Rectal smooth muscle tissue (tissue), 1 donor: ENCODE data around the gene DNAJC5G.
"Not testable (repeated sequence)": the region's sequence is repeated elsewhere in the genome, so short reads cannot be mapped to it uniquely, and the experiment has no call there.

Experiments
- H3K27ac ChIP-seq: one replicate; pipeline ENCODE4 v1.7.0; 2013; ENCODE audit warnings: low read depth, low read length, inconsistent platforms
- H3K27me3 ChIP-seq: one replicate; pipeline ENCODE4 v1.7.0; 2013; ENCODE audit warnings: low read length; ENCODE audit not compliant: control insufficient read depth, insufficient read depth
- H3K36me3 ChIP-seq: one replicate; pipeline ENCODE4 v1.7.0; 2013; ENCODE audit warnings: low read length; ENCODE audit not compliant: control insufficient read depth, insufficient read depth
- H3K4me1 ChIP-seq: one replicate; pipeline ENCODE4 v1.7.0; 2013; ENCODE audit warnings: low read length; ENCODE audit not compliant: control insufficient read depth, insufficient read depth
- H3K4me3 ChIP-seq: one replicate; pipeline ENCODE4 v1.7.0; 2013; ENCODE audit warnings: low read length
- H3K9ac ChIP-seq: one replicate; pipeline ENCODE4 v1.7.0; 2013; ENCODE audit warnings: low read length

Gene DNAJC5G

DNA sequence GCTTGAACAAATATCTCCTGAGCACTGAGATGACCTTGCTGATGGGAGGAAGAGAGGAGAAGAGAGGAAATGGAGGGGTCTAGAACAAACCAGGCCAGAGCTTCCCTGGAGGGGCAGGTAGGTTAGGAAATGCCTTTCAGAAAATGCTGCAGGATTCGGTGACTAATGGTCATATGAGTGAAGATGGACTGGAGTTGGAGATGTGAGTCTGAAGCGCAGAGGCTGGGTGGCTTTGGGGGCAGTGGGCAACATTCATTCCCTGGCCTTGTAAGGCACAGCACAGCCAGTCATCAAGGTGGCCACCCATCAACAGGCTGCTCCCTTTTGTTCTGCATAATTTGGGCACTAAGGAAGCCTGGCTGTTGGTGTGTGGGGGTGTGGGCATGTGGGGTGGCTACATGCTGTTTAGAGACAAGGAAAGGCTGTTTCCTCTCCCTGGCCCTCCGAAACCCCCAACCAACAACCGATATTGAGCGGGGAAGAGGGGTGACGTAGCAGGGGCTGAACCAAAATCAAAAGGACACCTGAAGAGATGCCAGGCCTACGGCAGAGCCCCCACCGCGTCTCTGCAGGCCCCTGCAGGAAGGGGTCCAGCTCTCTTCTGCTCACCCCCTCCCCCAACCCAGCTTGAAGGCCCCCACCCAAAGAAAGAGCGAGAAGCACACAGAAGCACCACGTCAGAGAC lies 13.8 kb upstream of the DNAJC5G start:
- H3K27ac ChIP-seq = no peak overlapping the region
- H3K4me1 ChIP-seq = no peaks in the 10 kb centered on the region
- H3K27me3 ChIP-seq = peaks cover 47% of the 10 kb centered on the region
- no peak overlapping the region for H3K4me3 ChIP-seq
- H3K36me3 ChIP-seq = no peaks in the 10 kb centered on the region
- no peak overlapping the region for H3K9ac ChIP-seq

DNA sequence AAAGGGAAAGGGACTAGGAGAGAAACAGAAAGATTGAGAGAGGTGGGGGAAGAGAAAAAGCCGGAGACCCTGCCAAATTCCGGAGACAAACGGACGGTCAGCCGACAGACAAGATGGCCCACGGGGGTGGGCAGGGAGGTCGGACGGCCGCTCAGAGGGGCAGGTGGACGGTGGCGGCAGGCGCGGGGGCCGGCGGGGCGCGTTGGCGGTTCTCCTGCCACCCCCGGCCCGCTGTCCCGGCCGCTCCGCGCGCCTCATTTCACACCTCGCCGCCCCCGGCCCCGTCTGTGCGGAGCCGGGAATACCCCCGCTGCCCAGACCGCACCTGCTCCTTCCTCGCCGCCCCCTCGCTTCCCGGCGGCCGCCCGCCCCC lies 13.3 kb upstream of the DNAJC5G start:
- peaks cover 47% of the 10 kb centered on the region for H3K27me3 ChIP-seq
- no peaks in the 10 kb centered on the region for H3K4me1 ChIP-seq
- H3K4me3 ChIP-seq = no peak overlapping the region
- H3K36me3 ChIP-seq = no peaks in the 10 kb centered on the region
- no peak overlapping the region for H3K27ac ChIP-seq
- no peak overlapping the region for H3K9ac ChIP-seq

DNA sequence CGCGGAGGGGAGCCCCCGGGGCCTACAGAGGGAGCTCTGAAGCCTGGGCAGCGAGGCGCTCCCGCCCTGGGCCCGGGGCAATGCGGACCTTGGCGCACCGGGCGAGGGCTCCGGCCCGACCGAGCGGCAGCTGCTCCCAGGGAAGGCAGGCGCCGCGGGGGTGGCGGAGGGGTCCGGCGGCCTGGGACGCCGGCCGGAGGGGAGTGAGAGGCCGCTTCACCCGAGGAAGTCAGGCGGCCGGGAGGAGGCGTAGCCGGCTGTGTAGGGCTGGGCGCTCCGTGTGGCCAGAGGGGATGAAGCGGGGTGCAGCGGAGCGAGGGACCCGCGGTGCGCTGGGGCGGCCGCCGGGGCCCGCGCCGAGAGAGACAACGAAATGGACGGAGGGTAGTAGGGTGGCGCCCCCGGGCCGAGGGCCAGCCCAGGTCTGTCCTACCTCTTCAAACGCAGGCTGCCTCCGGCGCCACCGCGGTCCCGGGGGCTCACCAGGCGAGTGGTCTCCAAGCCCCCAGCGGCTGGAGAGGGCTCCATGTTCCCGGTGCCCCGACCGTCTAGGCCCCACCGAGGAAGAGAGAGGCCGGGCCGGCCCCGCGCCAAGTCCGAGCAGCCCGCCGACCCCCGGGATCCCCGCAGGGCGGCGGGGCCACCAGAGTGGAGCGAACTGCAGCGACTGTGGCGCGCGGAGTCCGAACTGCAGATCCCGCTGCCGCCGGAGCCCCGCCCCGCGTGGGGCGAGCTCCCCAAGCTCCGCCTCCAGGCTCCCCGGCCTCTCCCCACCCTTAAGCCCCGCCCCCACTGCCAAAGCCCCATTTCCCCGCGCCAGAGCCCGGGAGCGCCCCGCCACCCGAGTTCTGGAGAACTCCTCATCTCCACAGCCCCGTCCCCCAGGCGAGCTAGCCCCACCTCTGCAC lies 12.6 kb upstream of the DNAJC5G start, which contains the start of gene SLC30A3:
SLC30A3 (minus strand) TSS at position 669 of the 908 bp plus-strand sequence; CDS start at position 528, 141 bp downstream.
- peak within 1 kb of the TSS; percentile 54 for H3K4me3 ChIP-seq
- H3K4me1 ChIP-seq = no peaks in the 10 kb centered on the region
- H3K9ac ChIP-seq = no peak within 1 kb of the TSS
- no peak within 1 kb of the TSS for H3K27ac ChIP-seq
- no peaks in the 10 kb centered on the region for H3K36me3 ChIP-seq
- H3K27me3 ChIP-seq = peaks cover 43% of the 10 kb centered on the region

DNA sequence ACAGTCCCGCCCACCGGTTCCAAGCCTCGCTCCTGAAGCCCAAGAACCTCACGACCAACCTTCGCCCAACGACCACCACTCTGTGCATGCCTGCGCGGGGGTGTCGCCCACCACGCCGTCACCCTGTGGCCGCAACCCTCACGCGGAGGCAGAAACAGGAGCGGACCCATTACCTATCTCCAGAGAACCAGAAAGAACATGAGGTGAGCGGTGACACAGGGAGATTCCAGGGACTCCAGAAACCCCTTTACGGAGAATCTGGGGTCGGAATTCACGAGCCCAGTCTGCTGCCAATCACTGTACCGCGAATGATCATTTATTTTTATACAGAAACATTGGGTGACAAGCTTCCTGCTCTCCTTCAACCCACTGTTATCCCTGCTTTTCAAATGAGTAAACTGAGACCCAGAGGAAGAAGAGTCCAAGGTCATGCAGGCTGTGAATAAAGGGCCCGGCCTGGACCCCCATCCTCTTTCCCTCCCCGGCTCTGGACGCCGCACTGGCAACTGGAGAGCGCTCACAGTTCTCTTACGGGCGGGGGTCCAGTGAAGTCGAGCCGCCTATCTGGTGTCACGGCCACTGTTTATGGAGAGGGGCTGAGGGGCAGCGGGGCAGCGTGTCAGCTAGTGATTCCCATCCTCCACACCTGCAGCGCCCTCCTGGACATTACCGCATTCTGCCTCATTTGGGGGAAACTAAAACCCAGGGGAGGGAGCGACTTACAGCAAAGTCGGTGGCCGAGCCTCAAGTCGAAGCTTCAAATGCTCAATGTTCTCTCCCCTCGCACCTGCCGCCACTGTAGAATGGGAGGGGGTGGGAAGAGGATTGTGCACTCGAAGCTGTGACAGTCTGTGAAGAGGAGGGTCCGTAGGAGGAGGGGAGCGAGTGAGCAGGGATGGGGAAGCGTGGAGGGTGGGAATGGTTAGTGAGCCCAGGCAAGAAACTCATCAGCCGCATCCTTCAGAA lies 11.7 kb upstream of the DNAJC5G start:
- H3K9ac ChIP-seq = no peak overlapping the region
- no peaks in the 10 kb centered on the region for H3K36me3 ChIP-seq
- H3K27ac ChIP-seq = no peak overlapping the region
- peak overlapping the region; percentile 54 for H3K4me3 ChIP-seq
- H3K27me3 ChIP-seq = peaks cover 40% of the 10 kb centered on the region
- no peaks in the 10 kb centered on the region for H3K4me1 ChIP-seq

DNA sequence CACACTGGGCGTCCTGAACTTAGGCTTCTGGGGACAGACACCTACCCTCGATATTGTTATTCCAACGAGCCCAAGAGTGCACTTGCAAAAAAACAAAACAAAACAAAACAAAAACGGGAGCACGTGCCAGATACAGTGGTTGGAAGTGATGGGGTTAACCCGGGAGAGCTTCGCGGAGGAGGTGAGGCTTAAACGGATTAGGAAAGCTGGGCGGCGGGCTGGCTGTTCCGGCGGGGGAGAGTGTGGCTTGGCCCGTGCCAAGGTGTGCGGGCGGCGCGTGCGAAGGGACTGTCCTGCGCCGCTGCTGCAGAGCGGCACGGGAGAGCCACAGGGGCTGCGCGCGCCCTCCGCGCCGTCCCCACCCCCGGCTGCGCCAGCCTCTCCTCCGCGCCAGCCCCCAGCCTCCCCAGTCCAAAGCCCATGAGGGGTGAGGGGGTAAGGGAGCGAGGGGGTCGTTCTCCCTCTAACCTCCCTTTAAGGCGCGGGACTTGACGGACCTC lies 10.9 kb upstream of the DNAJC5G start:
- H3K4me3 ChIP-seq = peak overlapping the region; percentile 43
- H3K27me3 ChIP-seq = peaks cover 38% of the 10 kb centered on the region
- no peaks in the 10 kb centered on the region for H3K36me3 ChIP-seq
- H3K9ac ChIP-seq = no peak overlapping the region
- no peaks in the 10 kb centered on the region for H3K4me1 ChIP-seq
- H3K27ac ChIP-seq = no peak overlapping the region

DNA sequence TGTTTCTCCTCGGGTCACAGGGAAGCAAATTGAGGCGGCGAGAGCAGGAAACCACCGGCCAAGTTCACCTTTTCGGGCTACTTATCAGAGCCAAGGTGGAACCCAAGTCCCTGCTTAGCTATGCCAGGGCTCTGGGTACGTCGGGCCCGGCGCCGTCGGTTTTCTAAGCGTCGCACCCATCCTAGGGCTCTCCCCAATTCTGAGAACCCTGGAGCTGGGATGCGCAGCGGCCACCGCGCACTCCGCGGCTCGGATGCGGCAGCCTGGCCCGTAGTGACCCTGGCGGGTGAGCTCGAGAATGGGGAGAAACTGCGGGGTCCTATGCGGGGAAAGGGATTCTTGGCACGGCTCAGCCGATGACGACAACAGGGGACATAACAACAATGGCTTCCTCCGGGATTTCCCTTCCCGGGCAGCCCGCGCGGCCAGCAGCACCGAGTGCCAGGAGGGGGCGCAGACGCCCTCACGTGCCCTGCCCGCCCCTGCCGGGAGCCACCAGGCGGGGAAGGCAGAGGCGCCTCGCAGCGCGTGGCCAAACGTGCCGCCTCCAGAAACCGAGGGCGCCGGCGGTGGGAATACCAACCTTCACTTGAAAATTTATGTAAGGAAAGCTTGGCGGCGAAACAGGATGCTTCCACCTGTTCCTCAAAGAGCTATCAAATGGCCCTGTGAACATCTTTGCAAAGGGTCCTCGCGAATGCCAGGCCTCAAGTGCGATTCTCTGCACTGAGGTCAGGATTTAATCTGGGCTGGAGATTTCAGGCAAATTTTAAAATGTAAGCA lies 10.3 kb upstream of the DNAJC5G start:
- peaks cover 35% of the 10 kb centered on the region for H3K27me3 ChIP-seq
- peak overlapping the region; percentile 43 for H3K4me3 ChIP-seq
- H3K36me3 ChIP-seq = no peaks in the 10 kb centered on the region
- H3K4me1 ChIP-seq = no peaks in the 10 kb centered on the region
- H3K9ac ChIP-seq = no peak overlapping the region
- H3K27ac ChIP-seq = no peak overlapping the region

DNA sequence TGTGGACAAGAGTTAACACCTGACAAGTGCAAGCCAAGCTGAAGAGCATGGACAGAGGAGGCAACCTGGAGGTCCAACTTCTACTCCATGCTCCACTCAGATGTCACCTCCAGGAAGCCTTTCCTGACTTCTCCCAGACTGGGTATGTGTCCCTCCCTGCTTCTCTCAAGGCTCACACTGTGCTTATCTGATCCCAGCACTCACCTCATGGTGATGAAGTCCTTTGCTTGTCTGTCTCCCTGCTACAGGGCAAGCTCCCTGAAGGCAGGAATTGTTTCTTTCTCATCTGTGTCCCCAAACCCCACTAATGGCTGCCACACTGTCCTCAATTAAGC lies 9.7 kb upstream of the DNAJC5G start:
- H3K4me1 ChIP-seq = no peaks in the 10 kb centered on the region
- no peak overlapping the region for H3K27ac ChIP-seq
- peaks cover 30% of the 10 kb centered on the region for H3K27me3 ChIP-seq
- no peak overlapping the region for H3K4me3 ChIP-seq
- no peak overlapping the region for H3K9ac ChIP-seq
- H3K36me3 ChIP-seq = no peaks in the 10 kb centered on the region

DNA sequence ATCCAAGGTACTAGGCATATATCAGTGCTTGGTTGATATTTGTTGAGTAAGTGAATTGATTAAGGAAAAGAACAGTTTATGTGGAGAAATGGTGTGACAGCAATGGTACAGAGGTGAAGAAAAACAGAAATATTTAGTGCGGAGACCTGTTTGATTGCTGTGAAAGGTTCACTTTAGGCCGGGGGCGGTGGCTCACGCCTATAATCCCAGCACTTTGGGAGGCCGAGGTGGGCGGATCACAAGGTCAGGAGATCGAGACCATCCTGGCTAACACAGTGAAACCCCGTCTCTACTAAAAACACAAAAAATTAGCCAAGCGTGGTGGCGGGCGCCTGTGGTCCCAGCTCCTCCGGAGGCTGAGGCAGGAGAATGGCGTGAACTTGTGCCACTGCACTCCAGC lies 6.9 kb upstream of the DNAJC5G start:
- H3K27ac ChIP-seq, H3K4me1 ChIP-seq, H3K4me3 ChIP-seq, H3K9ac ChIP-seq, H3K36me3 ChIP-seq: not testable (repeated sequence)
- H3K27me3 ChIP-seq = peaks cover 14% of the 10 kb centered on the region

DNA sequence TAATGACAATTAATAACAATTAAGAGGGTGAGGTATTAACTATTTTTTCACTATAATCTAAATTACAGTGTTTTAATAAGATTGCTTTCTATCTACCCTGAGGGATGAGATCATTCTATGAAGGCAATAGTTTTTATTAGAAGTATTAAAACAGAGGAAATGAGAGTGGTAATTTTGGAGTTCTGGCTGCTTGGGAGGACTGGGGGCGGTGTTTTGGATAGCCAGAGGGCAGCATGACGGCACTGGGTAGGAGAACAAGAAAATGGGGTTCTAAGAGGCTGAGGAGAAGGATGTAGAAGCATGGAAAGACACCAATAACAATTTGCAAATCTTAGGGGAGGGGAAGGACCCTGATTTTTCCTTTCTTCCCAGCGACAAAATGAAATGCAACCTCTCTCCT lies 5.1 kb upstream of the DNAJC5G start:
- no peak overlapping the region for H3K4me3 ChIP-seq
- H3K36me3 ChIP-seq = no peaks in the 10 kb centered on the region
- no peak overlapping the region for H3K9ac ChIP-seq
- H3K27me3 ChIP-seq = no peaks in the 10 kb centered on the region
- no peak overlapping the region for H3K27ac ChIP-seq
- H3K4me1 ChIP-seq = no peaks in the 10 kb centered on the region

DNA sequence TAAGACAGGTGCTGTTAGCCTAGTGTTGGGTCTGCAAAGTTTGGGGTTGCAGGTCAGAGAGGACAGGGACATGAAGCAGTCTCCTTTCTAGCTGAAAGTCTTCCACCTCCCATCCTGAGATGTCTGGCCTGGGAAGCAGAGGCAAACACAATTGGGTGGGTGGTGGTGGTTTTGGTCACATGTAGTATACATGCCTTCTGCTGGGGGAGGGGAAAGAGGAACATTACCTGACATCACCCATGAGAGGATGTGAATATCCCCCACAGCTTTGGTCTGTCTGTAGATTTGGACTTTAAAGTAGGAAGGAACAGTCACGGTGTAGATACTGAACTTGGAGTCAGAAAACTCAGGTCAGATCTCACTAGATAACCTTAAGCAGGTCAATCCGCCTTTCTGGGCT lies 4.6 kb upstream of the DNAJC5G start:
- Histone ChIP-seq H3K36me3 (no peaks in the 10 kb centered on the region), H3K27ac (no peak overlapping the region), H3K4me3 (no peak overlapping the region), H3K27me3 (no peaks in the 10 kb centered on the region), H3K4me1 (no peaks in the 10 kb centered on the region), H3K9ac (no peak overlapping the region)

DNA sequence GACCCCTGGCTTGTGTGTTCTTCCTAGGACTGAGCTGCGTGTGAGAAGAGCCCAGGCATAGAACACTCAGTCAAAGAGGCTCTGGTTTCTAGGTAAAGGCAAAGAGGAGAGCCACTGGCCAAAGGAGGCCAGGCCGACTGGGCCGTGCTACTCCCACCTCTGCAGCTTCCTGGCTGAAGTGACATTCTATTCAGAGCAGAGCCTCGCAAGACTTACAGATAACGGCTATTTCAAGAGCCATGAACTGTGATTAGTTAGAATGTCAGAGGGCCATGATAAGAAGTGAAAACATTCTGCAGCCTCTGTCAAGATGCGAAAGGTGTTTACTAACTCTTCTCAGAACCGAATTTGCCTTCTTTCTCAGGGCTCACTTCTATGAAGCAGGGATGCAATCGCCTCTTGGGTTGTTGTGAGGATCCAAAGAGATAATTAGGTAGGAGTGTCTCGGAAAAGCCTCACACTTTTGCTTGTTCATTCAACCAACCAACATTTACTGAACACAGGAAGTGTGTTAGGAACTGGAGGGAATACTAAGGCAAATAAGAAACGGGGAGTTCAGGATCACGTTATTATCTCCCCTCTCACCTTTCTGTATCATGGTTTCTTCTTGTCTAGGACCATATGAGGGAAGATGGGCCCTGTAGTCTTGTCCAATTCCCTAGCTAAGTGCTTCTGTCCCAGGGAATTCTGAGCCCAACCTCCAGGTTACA lies 3.4 kb upstream of the DNAJC5G start:
- Histone ChIP-seq H3K27ac (no peak overlapping the region), H3K27me3 (no peaks in the 10 kb centered on the region), H3K4me3 (no peak overlapping the region), H3K4me1 (no peaks in the 10 kb centered on the region), H3K36me3 (no peaks in the 10 kb centered on the region), H3K9ac (no peak overlapping the region)
